Thyroid gland (tissue), 4 donors: ENCODE data around the gene TMEM229B. TPM values are rescaled to one million over a fixed set of nuclear protein-coding genes. Genes with fewer than 3 reads are reported as not detected.

Experiments
- DNase-seq, 2 donors: peaks; one replicate each; pipeline ENCODE4 v3.0.0-alpha.2; 2019
- H3K27ac ChIP-seq, 3 donors: fragments of 200-600 bp; sonication (generic); 1 replicate in 2 of 3; 2 replicates in 1 of 3; pipeline ENCODE4 v1.5.1; 2016 to 2019; ENCODE audit warnings: mild to moderate bottlenecking in 1 of 3, moderate library complexity in 1 of 3
- H3K27me3 ChIP-seq: fragments of 200-600 bp; sonication (generic); one replicate; pipeline ENCODE4 v1.5.1; 2019
- H3K36me3 ChIP-seq, 2 donors: fragments of 200-600 bp; sonication (generic); one replicate each; pipeline ENCODE4 v1.5.1; 2016 to 2019
- H3K4me1 ChIP-seq, 2 donors: fragments of 200-600 bp; sonication (generic); one replicate each; pipeline ENCODE4 v1.5.1; 2017 to 2019
- H3K4me3 ChIP-seq, 3 donors: fragments of 200-600 bp; sonication (generic); replicated peaks in 1 of 3; 1 replicate in 2 of 3; 2 replicates in 1 of 3; pipeline ENCODE4 v1.5.1; 2016; ENCODE audit warnings: mild to moderate bottlenecking in 1 of 3
- H3K9me3 ChIP-seq: fragments of 200-600 bp; sonication (generic); one replicate; pipeline ENCODE4 v1.5.1; 2017
- CTCF ChIP-seq, 6 experiments: fragments of 200-600 bp in 3 of 6; fragments of 450-650 bp in 3 of 6; sonication (generic) in 3 of 6; IDR thresholded peaks; one replicate each; pipeline ENCODE4 v1.5.1; 2016 to 2019; ENCODE audit warnings: antibody characterized with exemption in 6 of 6, mild to moderate bottlenecking in 2 of 6, inconsistent platforms in 1 of 6, moderate library complexity in 1 of 6
- POLR2A ChIP-seq, 2 donors: fragments of 450-650 bp; IDR thresholded peaks; one replicate each; pipeline ENCODE4 v1.6.1; 2017; ENCODE audit warnings: antibody characterized with exemption in 2 of 2, mild to moderate bottlenecking in 2 of 2, moderate library complexity in 1 of 2
- WGBS, 2 donors: methylation state at CpG; one replicate each; pipeline ENCODE4 v1.1.5; 2017; 5-methylcytosine and 5-hydroxymethylcytosine counted together
- intact Hi-C: fragments of 100-400 bp; cut with DNase I; formaldehyde crosslinking; loops from one replicate; pipeline ENCODE4 v1.15.1; 2023
- total RNA-seq, 4 donors: library from RNA; depleted of rRNA; stranded (reverse); fragments of >200 nt; gene quantifications; one replicate each; pipeline ENCODE4 v1.2.3, GENCODE V29; 2016

Gene TMEM229B
- total RNA-seq, 4 donors from 2014 or later: 27.3 to 63.5 (median 35.0) TPM

- DNase-seq: no peak
- intact Hi-C loops: no loop called here
- H3K27ac ChIP-seq: no peak overlapping the region
- no peaks in the 10 kb centered on the region for H3K36me3 ChIP-seq
- no peaks in the 10 kb centered on the region for H3K27me3 ChIP-seq
- no peak overlapping the region for H3K4me3 ChIP-seq
- TF ChIP-seq CTCF (IDR thresholded peaks at IDR 0.05): no peak
- TF ChIP-seq POLR2A (IDR thresholded peaks at IDR 0.05): no peak
- H3K9me3 ChIP-seq: no peaks in the 10 kb centered on the region
- 88 to 100% methylated on average over 2 of the region's 3 CpGs for WGBS, 2 donors
- H3K4me1 ChIP-seq: no peaks in the 10 kb centered on the region
Measured at GRCh38 chr14:67469954-67470353, 18.6 kb downstream of the TMEM229B start.

- intact Hi-C loops: no loop called here
- no peak overlapping the region for H3K27ac ChIP-seq
- no peaks in the 10 kb centered on the region for H3K36me3 ChIP-seq
- TF ChIP-seq CTCF (IDR thresholded peaks at IDR 0.05) (no peak), POLR2A (IDR thresholded peaks at IDR 0.05) (no peak)
- H3K4me1 ChIP-seq: no peaks in the 10 kb centered on the region
- no peaks in the 10 kb centered on the region for H3K27me3 ChIP-seq
- no peaks in the 10 kb centered on the region for H3K9me3 ChIP-seq
- 82 to 89% methylated on average over 6 of the region's 6 CpGs for WGBS, 2 donors
- no peak for DNase-seq
- H3K4me3 ChIP-seq: no peak overlapping the region
Measured at GRCh38 chr14:67468378-67468730, 20.2 kb downstream of the TMEM229B start.

GRCh38 chr14:67467134-67467533 lies 21.4 kb downstream of the TMEM229B start:
- WGBS, 2 donors: 88 to 100% methylated on average over 1 of the region's 1 CpG
- no peak overlapping the region for H3K4me3 ChIP-seq

GRCh38 chr14:67464879-67465278 lies 23.6 kb downstream of the TMEM229B start:
- no peak overlapping the region for H3K27ac ChIP-seq
- no peak for DNase-seq
- no peak overlapping the region for H3K4me3 ChIP-seq
- intact Hi-C loops: no loop called here
- H3K36me3 ChIP-seq: no peaks in the 10 kb centered on the region
- 83 to 84% methylated on average over 8 of the region's 8 CpGs for WGBS, 2 donors
- no peak for TF ChIP-seq CTCF (IDR thresholded peaks at IDR 0.05)
- TF ChIP-seq POLR2A (IDR thresholded peaks at IDR 0.05): no peak
- H3K4me1 ChIP-seq: peaks cover 4 to 11% of the 10 kb centered on the region in 2 donors
- no peaks in the 10 kb centered on the region for H3K27me3 ChIP-seq
- no peaks in the 10 kb centered on the region for H3K9me3 ChIP-seq

More at GRCh38 chr14:67467134-67467533, 21.4 kb downstream of the TMEM229B start:
- Histone ChIP-seq H3K4me1 (no peaks in the 10 kb centered on the region), H3K9me3 (no peaks in the 10 kb centered on the region), H3K27me3 (no peaks in the 10 kb centered on the region), H3K27ac (no peak overlapping the region), H3K36me3 (no peaks in the 10 kb centered on the region)
- no peak for TF ChIP-seq POLR2A (IDR thresholded peaks at IDR 0.05)
- no peak for TF ChIP-seq CTCF (IDR thresholded peaks at IDR 0.05)
- DNase-seq: no peak
- intact Hi-C loops: no loop called here

- intact Hi-C loops: no loop called here
- H3K4me1 ChIP-seq: peaks cover 4 to 11% of the 10 kb centered on the region in 2 donors
- H3K36me3 ChIP-seq: no peaks in the 10 kb centered on the region
- H3K9me3 ChIP-seq: no peaks in the 10 kb centered on the region
- H3K27me3 ChIP-seq: no peaks in the 10 kb centered on the region
- no peak for TF ChIP-seq POLR2A (IDR thresholded peaks at IDR 0.05)
- TF ChIP-seq CTCF (IDR thresholded peaks at IDR 0.05): no peak
- no peak overlapping the region for H3K4me3 ChIP-seq
- 68 to 74% methylated on average over 6 of the region's 6 CpGs for WGBS, 2 donors
- no peak overlapping the region for H3K27ac ChIP-seq
- DNase-seq: no peak
Measured at GRCh38 chr14:67464377-67464776, 24.1 kb downstream of the TMEM229B start.
